GM18517 (cell line): ENCODE data around the gene IL22RA1.

Source experiments
- ATAC-seq: cut with Tn5 transposase; IDR thresholded peaks from one replicate; pipeline ENCODE4 v1.9.1; 2021; ENCODE audit warnings: mild to moderate bottlenecking, moderate library complexity; ENCODE audit not compliant: unreplicated experiment

IL22RA1 gene

DNA sequence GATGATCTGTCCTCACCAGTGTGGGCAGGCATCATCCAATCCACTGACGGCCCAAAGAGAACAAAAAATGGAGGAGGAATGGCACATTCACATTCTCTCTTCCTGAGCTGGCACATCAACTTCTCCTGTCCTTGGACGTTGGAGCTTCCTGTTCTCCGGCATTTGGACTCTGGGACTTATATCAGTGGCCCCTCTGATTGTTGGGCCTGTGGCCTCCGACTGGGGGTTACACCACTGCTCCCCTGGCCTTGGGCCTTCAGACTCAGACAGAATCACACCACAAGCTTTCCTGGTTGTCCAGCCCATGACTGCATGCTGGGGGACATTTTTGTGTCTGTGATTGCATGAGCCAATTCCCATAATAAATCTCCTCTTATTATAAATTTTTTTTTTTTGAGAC is 24.1 kb upstream of the IL22RA1 start:
- no peak for ATAC-seq

DNA sequence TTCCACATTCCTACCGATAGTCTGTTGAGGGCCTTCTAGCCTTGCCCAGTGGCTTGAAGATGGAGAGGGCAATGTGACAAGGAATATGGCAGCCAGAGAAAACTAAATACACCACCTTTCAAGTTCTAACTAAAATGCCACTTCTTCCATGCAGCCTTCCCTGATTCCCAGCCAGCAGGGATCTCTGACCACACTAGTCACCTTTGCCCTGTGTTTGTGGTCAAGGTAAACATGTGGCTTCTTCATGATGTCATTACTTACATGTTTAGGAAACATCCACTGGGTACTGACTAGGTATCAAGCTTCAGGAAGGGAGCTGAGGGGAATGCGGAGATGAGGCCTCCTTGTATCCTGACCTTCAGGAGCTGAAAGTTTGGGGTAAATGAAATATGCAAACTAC is 22.6 kb upstream of the IL22RA1 start:
- no peak for ATAC-seq

DNA sequence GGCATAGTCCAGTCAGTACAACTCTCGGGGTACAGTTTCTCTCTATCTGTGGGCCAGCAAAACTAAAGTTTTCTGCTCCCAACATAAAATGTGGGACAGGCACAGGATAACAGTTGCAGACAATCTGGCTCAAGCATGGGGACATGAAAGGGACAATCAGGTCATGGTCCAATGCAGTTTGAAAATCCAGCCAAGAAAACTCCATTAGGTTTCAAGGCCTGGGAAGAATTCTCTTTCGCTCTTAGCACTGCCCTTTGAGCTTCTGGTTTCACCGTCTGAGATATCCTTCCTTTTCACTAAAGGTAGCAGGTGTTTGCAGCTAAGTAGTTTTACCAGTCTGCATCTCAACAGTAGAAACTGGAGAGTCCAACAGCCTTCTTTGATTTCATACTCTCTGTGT is 21.1 kb upstream of the IL22RA1 start:
- no peak for ATAC-seq

DNA sequence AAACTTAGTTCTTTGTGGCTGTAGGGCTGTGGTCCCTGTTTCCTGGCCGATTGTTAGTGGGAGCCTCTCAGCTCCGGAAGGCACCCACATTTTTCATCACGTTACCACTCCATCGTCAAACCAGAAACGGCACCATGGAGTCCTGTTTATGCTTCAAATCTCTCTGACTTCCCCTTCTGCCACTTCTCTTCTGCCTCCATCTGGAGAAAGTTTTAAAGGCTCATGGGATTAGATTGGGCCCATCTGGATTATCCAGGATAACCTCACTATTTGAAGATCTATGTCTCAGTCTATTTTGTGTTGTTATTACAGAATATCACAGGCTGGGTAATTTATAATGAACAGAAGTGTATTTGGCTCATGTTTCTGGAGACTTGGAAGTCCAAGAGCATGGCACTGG is 19.3 kb upstream of the IL22RA1 start:
- ATAC-seq = no peak

DNA sequence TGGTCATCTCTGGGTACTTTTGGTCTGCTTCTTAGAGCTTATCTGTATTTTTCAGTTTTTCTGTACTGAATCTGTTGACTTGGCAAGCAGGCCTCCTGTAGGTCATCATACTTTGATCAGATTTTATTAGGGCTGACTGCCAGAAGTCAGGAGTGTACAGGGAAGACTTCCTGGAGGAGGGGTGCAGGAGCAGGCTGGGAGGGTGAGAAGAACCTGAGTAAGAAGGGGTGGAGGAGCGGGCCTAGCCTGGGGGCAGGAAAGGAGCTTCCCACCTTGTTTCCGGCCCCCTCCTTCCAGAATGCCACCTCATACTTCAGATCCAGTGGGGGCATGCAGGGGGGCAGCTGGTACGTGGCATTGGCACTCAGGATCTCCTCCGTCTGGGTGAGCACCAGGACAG is 18.3 kb upstream of the IL22RA1 start:
- ATAC-seq = no peak

DNA sequence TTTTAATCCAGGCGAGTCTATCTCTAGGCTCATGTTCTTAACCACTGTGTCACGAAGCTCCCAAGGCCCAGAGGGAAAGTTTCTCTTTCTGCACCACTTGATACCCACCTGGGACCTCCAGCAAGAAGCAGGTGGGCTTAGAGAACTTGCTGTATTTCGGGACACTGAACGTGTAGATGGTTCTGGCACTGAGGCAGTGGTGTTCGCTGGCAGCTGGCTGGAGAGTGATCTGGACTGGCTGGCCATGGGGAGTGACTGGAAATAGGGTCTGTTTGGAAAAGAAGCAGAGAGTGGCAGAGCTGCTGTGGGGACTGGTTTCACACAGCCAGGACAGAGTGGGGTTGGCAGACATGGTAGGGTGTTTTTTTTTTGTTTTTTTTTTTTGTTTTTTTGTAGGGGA is 16.4 kb upstream of the IL22RA1 start:
- ATAC-seq = no peak

DNA sequence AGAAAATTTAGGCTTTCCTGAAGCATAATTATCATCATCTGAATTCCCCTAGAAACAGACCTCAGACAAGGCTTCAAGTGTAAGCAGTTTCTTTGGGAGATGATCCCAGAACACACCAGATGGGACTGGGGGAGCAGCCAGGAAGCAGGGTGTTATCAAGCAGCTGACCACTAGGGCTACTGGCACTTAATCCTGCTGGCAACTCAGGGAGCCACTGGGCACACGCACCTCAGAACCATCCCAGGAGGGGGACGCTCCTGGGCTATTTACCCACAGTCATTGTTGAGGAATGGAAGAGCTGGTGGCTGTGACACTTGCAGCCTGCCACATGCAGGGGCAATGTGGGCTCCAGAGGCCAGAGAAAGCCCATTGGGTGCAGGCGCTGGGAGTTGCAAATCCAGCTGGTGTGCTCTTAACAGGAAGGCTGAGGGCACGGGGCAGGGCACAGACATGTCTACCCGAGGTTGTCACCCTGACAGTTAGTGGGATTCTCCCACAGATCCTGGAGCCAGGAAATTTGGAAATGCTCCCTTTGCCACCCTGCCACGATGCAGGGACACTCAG is 15.1 kb upstream of the IL22RA1 start:
- no peak for ATAC-seq

DNA sequence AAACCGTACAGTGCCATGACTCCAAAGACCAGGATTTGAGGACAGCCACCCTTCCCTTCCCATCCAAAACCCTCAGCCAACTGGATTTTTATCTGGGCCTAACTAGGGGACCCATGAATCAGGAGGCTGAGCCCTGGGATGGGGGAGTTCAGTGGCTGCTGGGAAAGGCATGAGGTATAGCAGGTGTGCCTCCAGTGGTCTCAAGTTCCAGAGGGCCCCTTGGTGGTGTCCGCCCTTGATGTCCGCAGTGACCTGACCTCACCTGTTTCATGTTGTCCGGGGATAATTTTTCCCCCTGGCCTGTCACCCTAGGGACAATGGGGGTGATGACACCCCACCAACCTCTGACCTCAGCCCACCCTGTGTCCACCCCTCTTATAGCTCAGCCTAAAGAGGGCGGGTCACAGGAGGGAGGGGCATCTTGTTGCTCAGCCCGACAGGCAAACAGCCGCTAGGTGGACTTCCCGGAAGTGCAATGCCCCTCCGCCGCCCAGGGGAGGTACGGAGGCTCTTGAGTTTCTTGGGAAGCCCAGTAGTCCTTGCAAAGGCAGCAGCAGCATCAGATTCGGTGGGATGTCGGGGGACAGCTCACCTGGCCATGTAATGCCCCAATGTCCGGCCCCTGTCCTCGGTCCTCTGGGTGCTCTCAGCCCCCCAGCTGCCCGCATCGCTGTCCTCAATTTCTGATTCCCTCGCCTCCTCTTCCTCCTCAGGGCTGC is 13.8 kb upstream of the IL22RA1 start:
- no peak for ATAC-seq

DNA sequence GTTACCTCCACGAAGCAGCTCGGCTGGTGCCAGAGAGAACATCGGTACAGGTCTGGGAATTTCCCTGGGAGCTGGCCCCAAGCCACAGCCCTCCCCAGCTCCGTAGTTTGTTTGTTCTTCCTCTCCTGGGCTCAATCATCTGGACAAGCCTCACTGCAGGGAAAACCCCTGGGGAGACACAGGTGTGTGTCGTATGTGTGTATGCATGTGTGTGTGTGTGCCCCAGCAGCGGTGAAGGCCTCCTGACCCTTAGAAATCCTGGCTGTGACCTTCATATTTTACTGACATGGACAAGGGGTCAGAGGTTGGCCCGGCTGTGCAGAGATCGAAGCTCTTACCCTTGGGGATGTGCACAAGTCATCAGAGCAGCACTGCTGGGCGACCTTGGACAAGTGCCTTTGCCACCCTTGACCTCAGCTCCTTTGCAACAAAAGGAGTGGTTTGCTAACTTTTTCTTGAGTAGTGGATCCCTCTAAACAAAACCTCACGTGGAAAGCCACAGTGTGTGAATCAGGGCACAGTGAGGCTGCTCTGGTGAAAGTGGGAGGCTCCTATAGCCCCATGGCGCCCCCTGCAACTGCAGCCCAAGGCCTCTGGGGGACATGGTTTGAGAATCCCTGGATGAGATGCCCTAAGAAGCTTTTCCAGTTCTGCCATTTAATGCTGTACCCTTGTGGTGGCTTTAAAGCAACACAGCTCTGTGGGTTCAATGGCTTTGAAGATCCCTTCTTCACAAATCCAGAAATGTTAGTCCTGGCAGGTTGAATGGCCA is 12.3 kb upstream of the IL22RA1 start:
- ATAC-seq = no peak

DNA sequence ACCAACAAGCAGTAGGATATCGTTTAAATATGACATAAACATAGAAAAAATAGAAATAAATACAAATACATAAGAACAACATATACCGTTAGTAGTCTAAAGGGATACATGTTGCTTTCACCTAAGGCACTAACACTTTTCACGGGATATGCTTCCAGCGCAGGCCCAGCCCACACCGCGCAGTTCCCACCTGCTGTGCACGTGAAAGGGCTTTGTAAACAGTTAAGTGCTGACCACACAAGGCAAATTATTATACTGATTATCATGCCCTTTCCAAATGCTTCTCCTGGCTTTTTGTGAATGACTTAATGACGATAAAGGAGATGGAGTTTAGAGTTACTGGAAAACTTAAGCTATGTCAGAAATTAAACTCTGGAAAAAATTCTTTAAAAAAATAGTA is 11.3 kb upstream of the IL22RA1 start:
- no peak for ATAC-seq

DNA sequence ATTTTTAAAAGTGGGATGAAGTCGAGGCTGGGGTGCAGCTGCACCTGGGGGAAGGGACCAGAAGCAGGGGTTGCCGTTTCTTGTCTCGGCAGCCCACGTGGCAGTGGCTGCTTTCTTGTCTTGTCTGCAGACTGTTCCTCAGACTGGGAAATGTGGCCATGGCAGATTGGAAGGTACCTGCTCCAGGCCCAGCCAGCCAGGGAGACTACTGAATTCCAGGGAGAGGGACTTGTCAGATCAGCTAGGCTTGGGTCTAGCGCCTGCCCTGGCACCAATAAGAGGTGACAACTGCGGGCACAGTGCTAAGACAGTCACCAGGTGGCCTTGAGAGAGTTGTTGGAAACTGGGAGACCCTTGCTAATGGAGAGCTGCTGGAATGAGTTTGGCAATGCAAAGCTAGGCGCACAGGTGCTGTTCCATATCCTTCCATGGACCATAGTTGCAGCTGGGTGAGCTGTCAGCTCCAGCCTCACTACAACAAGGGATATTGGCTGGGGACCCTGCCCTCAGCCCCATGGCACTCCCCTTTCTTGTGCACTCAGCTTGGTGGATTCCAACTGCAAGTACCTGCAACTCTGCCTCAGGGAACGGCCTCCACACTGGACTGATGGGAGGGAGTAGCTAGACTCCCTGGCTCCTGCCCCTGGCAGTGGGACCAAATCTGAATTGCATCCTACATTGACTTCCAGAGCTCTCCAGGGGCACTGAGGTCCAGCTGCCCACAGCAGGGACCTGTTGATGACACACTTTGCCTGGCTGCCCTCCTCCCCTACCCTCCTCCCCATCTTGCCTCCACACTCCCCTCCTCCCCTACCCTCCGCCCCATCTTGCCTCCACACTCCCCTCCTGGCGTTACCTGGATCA is 9.9 kb upstream of the IL22RA1 start:
- ATAC-seq = no peak

DNA sequence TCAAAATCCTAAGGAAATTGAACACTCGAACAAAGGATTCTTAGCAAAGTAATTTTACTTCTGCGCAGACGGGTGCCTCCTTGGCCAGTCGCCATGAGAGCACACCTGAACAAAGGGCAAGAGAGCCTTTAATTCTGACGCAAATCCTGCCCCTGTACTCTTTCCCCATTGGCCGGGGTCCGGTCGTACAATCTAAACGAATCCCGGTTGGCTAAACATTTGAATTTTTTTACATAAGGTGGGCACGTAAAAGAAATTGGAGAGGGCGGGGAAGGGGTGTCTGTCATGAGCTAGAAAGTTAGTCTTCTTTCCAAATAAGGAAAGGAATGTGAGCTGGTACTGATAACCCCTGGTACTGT is 8.2 kb upstream of the IL22RA1 start:
- no peak for ATAC-seq

DNA sequence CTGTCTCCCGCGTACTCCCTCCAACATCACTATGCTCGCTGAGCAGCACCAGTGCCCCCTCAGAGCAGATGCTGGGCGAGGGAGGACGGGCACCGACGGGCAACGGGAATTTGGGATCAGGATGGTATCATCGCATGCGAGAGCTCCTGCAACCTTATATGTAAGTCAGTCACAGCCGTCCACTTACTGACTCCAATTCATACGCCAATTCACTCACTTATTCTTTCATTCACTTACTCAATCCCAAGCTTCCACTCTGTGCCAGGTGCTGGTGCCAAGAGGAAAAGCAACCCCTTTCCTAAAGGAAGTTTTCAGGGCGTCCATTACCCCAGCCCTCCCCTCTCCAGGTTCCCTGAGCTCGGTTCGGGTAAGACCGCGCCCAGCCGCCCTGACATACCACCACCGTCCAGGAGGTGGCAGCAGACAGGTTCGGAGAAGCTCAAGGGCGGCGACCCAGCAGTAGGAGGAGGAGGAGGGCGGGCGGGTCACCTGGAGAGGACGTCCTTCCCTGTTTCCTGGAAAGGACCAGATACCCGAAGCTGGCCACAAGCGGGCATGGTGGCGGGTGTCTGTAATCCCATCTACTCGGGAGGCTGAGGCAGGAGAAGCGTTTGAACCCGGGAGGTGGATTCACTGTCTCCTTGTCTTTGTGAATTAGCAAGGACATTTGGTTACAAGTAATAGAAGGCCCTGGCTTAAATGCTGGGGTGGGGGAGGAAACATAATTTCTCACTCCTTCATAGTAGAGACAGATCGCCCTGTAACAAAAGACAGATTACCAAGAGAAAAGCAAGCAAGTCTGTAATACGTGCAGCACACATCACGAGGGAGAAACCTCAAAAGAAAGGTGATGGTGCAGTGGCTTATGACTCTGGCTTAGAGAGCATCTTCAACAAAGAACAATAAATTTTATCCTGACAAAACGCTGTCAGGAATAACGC is 7.6 kb upstream of the IL22RA1 start:
- no peak for ATAC-seq

DNA sequence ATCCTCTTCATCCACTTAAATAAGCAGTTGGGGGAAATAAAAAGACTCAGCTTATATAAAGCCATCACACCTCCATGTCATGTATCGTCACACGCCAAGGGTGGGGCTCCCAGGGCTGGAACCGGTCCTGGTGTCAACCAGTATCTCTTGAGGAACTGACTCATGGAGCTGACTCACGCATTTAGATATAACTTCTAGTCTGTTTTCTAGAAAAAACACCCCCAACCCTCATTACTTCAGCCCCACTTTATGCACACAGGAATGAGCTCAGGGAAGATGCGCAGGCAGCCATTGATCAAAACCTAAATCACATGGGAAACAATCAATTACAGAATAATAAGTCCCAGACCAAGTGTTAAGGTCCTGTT is 6.9 kb upstream of the IL22RA1 start:
- ATAC-seq = no peak

DNA sequence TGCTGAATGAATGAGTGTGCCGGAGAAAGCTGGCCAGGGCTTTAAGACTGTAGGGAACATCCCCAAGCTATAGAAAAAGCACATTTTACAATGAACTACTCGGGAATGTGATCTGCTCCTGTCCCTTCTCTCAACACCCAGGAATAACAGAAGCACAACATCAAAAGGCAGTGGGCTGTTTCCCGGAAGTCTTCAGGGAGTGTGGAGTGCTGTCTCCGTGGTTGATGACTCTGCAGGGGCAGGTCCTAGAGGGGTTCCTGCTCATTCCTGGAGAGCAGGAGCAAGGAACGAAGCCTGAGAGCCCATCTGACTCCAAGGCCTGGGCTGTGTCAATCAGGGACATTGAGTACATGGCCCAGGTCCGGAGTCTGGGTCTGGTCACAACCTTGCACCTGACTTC is 4.9 kb upstream of the IL22RA1 start:
- no peak for ATAC-seq

DNA sequence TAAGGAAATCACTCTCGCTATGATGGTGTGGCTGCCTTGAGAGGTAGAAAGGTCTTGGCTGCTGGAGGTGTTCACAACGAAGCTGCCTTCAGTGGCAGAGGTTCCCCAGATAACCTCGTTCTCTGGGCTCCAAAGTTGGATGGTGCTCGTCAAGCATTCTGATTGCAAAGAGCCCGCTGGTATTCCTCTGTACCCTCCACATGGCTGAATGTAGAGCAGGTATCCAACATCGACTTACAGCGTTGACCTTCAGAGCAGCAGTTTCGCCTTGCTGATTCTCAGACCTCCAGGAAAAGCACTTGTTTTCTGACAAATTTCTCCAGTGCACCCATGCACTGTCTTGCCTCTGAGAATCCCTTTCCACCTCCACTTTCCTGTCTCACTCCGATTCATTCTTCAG is 4.3 kb upstream of the IL22RA1 start:
- no peak for ATAC-seq

DNA sequence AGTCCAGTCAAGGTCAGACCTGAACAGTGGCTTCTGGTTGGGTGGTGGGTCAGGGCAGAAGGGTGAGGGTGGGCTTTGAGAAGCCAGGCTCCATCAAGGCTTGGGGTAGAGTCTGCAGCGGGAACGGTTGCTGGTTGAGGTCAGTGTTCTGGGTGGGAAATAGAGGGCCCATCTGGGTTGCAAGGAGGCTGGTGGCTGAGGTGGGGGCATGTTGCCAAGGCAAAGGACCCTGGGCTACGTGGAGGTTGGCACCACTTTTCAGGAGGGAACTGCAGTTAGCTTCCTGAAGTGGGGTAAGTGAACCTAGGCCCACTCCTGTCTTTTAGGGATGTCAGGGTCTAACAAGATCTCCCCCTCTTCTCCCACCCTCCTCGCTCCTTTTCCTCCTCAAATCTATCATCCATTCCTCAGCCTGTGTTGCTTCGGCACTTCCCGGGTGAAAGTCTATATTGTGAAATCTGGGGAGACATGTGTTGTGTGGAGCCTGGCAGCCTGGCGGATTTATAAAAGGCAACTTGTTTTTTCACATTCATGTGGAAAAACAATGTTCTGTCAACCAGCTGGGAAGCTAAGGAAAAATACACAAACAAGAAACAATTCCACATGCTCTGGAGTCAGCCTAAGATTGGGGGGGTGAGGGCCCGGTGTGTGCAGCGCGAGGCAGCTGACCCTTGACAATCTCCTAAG is 1.5 kb downstream of the IL22RA1 start:
- ATAC-seq = no peak

DNA sequence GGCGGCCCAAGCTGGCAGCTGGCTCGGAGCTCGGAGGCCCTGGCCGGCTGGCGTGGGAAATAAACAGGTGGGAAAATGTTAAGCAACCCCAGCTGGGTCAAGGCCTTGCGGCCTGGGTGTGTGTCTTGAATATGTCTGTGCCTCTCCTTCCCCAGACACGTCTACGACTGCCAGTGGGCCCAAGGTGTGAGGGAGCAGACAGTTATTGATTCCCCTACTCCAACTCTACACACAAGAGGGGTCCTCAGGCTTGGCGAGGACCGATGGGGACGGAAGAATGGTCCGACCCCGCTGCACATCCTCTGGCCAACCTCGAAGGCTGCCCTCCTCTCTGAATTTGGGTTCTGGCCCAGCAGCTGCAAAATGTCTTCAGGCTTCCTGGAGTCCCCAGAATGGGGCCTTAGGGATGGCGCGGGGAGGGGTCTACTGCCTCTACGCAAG is 2.2 kb downstream of the IL22RA1 start:
- ATAC-seq = no peak

DNA sequence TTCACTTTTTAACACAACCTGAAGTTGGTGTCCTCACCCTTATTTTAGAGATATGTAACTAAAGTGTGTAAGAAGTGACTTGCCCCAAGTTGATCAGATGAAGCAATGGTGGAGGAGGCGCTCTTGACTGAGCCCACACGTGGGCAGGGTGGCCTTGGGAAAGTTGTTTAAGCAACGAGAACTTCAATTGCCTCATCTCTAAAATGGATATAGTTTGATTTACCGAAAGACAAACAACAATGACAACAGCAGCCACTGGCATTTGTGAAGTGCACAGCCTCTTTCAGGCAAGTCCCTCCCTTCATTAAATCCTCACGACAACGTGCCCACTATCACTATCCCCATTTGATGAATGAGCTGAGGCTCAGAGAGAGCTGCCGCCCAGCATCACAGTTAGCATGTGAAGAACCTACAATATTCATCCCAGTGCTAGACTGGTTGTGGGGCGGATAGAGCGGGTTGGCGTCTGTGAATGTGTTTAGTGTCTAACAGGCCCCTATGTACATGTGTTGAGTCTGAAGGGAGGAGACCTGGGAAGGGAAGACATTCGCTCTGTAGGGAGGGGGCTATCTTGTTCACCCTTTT is 3.0 kb downstream of the IL22RA1 start:
- no peak for ATAC-seq

DNA sequence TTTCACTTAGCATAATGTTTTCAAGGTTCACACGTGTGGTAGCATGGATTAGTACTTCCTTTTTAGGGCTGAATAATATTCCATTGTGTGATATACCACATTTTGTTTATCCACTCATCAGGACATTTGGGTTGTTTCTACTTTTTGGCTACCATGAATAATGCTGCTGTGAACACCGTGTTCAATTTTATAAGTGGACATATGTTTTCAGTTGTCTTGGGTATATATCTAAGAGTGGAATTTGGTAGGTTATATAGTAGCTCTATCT is 3.8 kb downstream of the IL22RA1 start:
- no peak for ATAC-seq
